Smooth muscle cell of bladder (primary cell): ENCODE data around the gene DLGAP1. TPM values are rescaled to one million over a fixed set of nuclear protein-coding genes. Genes with fewer than 3 reads are reported as not detected.

Experiments used
- total RNA-seq: library from RNA; depleted of rRNA; stranded (reverse); fragments of >200 nt; gene quantifications from 2 replicates; pipeline ENCODE4 v1.2.3, GENCODE V29; 2014

Gene DLGAP1
- total RNA-seq: 0.09 and 0.14 TPM in 2 replicates

DNA sequence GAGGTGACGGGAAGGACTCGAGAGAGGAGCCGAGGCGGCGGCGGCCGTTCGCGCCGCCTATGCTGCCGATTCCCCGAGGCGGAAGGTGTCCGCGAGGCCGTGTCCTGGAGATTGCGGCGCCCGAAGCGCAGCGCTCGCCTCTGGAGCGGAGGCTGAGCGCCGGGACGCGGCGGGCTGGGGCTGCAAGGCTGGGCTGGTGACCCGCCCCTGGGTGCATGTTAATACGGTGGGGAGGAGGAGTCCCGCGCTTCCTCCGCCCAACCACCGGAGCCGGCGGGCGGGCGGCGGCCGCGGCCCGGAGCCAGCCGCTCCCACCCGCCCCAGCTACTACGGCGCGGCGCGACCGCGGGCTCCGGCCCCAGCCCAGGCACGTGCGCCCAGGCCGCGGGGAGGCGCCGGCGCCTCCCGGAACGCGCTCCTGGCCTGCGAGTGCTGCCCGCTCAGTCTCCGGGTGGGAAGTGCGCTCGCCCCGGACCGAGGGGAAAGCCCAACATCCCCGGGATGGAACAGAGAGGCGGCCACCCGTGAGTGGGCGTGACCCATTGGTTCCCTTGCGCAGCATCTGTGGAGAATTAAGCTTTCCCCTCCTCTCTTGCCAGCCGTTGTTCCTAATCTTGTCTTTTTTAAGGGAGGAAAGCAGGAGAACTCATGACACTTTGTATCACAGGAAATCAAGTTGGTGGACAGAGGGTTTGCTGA, at the start of gene DLGAP1:
Gene DLGAP1, minus strand, starts transcription at position 195 of the 699 bp plus-strand sequence.

DNA sequence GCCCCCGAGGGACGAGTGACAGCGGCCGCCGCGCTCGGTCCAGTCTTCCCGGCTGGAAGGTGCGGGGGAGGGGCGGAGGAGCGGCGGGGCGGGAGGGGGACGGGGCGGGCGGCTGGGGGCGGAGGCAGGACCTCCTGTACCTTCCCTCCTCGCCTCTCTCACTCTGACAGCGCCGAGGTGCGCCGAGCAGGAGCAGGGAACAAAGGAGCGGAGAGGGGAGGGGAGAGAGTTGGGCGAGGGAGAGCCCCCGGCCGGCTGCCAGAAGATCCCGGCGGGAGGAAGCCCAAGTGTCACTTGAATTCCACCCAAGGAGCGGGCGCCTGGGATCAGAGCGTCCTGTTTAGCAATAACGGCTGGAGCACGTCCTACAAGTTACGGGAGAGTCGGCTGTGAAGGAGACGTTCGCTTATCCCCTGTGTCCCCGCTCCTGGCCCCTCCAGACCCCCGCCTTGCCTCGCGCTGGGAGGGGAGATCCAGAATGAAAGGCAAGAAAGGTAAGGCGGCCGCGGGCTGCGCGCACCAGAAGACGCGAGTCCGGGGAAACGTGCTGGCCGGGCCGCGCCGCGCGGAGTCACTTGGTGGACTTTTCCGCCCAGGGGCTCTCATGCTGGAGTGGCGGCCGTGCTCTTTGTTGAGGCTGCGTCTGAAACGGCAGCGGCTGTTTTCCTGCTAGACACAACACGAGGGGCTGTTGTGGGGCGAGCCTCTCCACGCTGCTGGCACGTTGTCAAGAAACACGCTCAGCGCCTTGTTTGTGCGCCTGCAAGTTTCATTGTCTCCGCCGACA, 1004.9 kb downstream of the DLGAP1 start, which contains the start of gene TGIF1:
Gene TGIF1, plus strand, starts transcription at position 161 of the 787 bp plus-strand sequence. Its CDS starts 318 bp downstream, at position 479.

